Upper lobe of left lung (tissue), 6 donors: ENCODE data around the gene STK26. TPM values are rescaled to one million over a fixed set of nuclear protein-coding genes. Genes with fewer than 3 reads are reported as not detected.

Experiments
- ATAC-seq, 2 donors: fragments of 200-7000 bp; cut with Tn5 transposase; one replicate each; pipeline ENCODE4 v1.9.1; 2022; ENCODE audit warnings: mild to moderate bottlenecking in 2 of 2, moderate library complexity in 2 of 2; ENCODE audit not compliant: low FRiP score in 2 of 2
- DNase-seq, 2 donors: peaks; one replicate each; pipeline ENCODE4 v3.0.0-alpha.2; 2019 to 2020
- H3K27ac ChIP-seq, 4 donors: fragments of 200-600 bp; sonication (generic); one replicate each; pipeline ENCODE4 v1.5.1; 2016 to 2019
- H3K27me3 ChIP-seq, 4 donors: fragments of 200-600 bp; sonication (generic); one replicate each; pipeline ENCODE4 v1.5.1; 2017 to 2019
- H3K36me3 ChIP-seq, 4 donors: fragments of 200-600 bp; sonication (generic); one replicate each; pipeline ENCODE4 v1.5.1; 2016 to 2019
- H3K4me1 ChIP-seq, 4 donors: fragments of 200-600 bp; sonication (generic); one replicate each; pipeline ENCODE4 v1.5.1; 2018 to 2019
- H3K4me3 ChIP-seq, 4 donors: fragments of 200-600 bp; sonication (generic); one replicate each; pipeline ENCODE4 v1.5.1; 2017 to 2019; ENCODE audit warnings: mild to moderate bottlenecking in 2 of 4, moderate library complexity in 1 of 4
- H3K9me3 ChIP-seq, 4 donors: fragments of 200-600 bp; sonication (generic); one replicate each; pipeline ENCODE4 v1.5.1; 2018 to 2019
- CTCF ChIP-seq, 6 experiments: fragments of 450-650 bp in 4 of 6; fragments of 200-600 bp in 2 of 6; sonication (generic) in 2 of 6; IDR thresholded peaks; one replicate each; pipeline ENCODE4 v1.5.1; 2016 to 2019; ENCODE audit warnings: antibody characterized with exemption in 6 of 6
- EP300 ChIP-seq, 4 donors: sonication (generic); formaldehyde crosslinking; IDR thresholded peaks; one replicate each; pipeline ENCODE4 v1.5.1; 2017; ENCODE audit warnings: antibody characterized with exemption in 4 of 4, control low read depth in 2 of 4
- POLR2A ChIP-seq, 4 donors: fragments of 450-650 bp; IDR thresholded peaks; one replicate each; pipeline ENCODE4 v1.5.1; 2016 to 2017; ENCODE audit warnings: antibody characterized with exemption in 4 of 4, mild to moderate bottlenecking in 2 of 4
- POLR2AphosphoS5 ChIP-seq, 2 donors: sonication (generic); formaldehyde crosslinking; IDR thresholded peaks; one replicate each; pipeline ENCODE4 v1.5.1; 2017; ENCODE audit warnings: antibody characterized with exemption in 2 of 2
- WGBS, 2 donors: methylation state at CpG; one replicate each; pipeline ENCODE4 v1.1.5; 2017 to 2018; 5-methylcytosine and 5-hydroxymethylcytosine counted together
- total RNA-seq, 6 donors: library from RNA; depleted of rRNA in 4 of 6; stranded (reverse); fragments of >200 nt in 4 of 6; gene quantifications; one replicate each; pipeline versions ENCODE4 v1.1.0 to v1.2.1, GENCODE V29; 2016 to 2021
- donor health status: DM: no; HTN: no; CAD: no; lungs with moderate emphysema.
- donor health status: DM: no; HTN: yes; CAD: no; lungs with severe emphysema.

Gene STK26
- total RNA-seq, 6 donors from 2014 or later, result 2.9 to 14.0 (median 11.1) TPM

GRCh38 chrX:132077414-132077813 is 54.3 kb downstream of the STK26 start:
- 88% methylated on average over 1 of the region's 1 CpG; no CpG with 5 or more reads in 1 of the 2 donors for WGBS, 2 donors
- no peak for ATAC-seq
- H3K4me1 ChIP-seq, result no peaks in the 10 kb centered on the region

GRCh38 chrX:132077912-132078311 is 54.8 kb downstream of the STK26 start:
- Histone ChIP-seq H3K9me3 (no peaks in the 10 kb centered on the region), H3K27ac (no peak overlapping the region), H3K4me3 (no peak overlapping the region), H3K4me1 (no peaks in the 10 kb centered on the region), H3K27me3 (no peaks in the 10 kb centered on the region), H3K36me3 (no peaks in the 10 kb centered on the region)
- ATAC-seq, result no peak
- TF ChIP-seq POLR2A (IDR thresholded peaks at IDR 0.05) (no peak), CTCF (IDR thresholded peaks at IDR 0.05) (no peak), EP300 (IDR thresholded peaks at IDR 0.05) (no peak), POLR2AphosphoS5 (IDR thresholded peaks at IDR 0.05) (no peak)
- no peak for DNase-seq
- 76 to 96% methylated on average over 3 of the region's 3 CpGs for WGBS, 2 donors

More at GRCh38 chrX:132077414-132077813, 54.3 kb downstream of the STK26 start:
- Histone ChIP-seq H3K27me3 (no peaks in the 10 kb centered on the region), H3K36me3 (no peaks in the 10 kb centered on the region), H3K4me3 (no peak overlapping the region), H3K27ac (no peak overlapping the region), H3K9me3 (no peaks in the 10 kb centered on the region)
- no peak for DNase-seq
- TF ChIP-seq CTCF (IDR thresholded peaks at IDR 0.05), result no peak
- TF ChIP-seq EP300 (IDR thresholded peaks at IDR 0.05), result no peak
- no peak for TF ChIP-seq POLR2AphosphoS5 (IDR thresholded peaks at IDR 0.05)
- TF ChIP-seq POLR2A (IDR thresholded peaks at IDR 0.05), result no peak

- Histone ChIP-seq H3K36me3 (no peaks in the 10 kb centered on the region), H3K4me1 (no peaks in the 10 kb centered on the region), H3K4me3 (no peak overlapping the region), H3K9me3 (no peaks in the 10 kb centered on the region), H3K27ac (no peak overlapping the region), H3K27me3 (no peaks in the 10 kb centered on the region)
- ATAC-seq (no peak), DNase-seq (no peak)
- 11 to 16% methylated on average over 2 to 3 of the region's 3 CpGs for whole genome bisulfite sequencing, 2 donors
- no peak for TF ChIP-seq POLR2A (IDR thresholded peaks at IDR 0.05)
- TF ChIP-seq CTCF (IDR thresholded peaks at IDR 0.05), result no peak
- no peak for TF ChIP-seq POLR2AphosphoS5 (IDR thresholded peaks at IDR 0.05)
- TF ChIP-seq EP300 (IDR thresholded peaks at IDR 0.05), result no peak
Observed at GRCh38 chrX:132085786-132086185, 62.7 kb downstream of the STK26 start.

- no peaks in the 10 kb centered on the region for H3K27me3 ChIP-seq
Observed at GRCh38 chrX:132086672-132087071, 63.6 kb downstream of the STK26 start.

More at GRCh38 chrX:132086672-132087071, 63.6 kb downstream of the STK26 start:
- Histone ChIP-seq H3K27ac (no peak overlapping the region), H3K9me3 (no peaks in the 10 kb centered on the region), H3K4me3 (no peak overlapping the region), H3K36me3 (no peaks in the 10 kb centered on the region), H3K4me1 (no peaks in the 10 kb centered on the region)
- DNase-seq (no peak), ATAC-seq (no peak)
- WGBS, 2 donors, result 38 to 41% methylated on average over 2 of the region's 2 CpGs
- TF ChIP-seq CTCF (IDR thresholded peaks at IDR 0.05) (no peak), EP300 (IDR thresholded peaks at IDR 0.05) (no peak), POLR2AphosphoS5 (IDR thresholded peaks at IDR 0.05) (no peak), POLR2A (IDR thresholded peaks at IDR 0.05) (no peak)
